ENCODE measurements around the gene USP14. TPM values are rescaled to one million over a fixed set of nuclear protein-coding genes. Genes with fewer than 3 reads are reported as not detected.
"Not testable (repeated sequence)": the region's sequence is repeated elsewhere in the genome, so short reads cannot be mapped to it uniquely, and the experiment has no call there.

The USP14 gene
- polyA plus RNA-seq, 3 donors from 2014 or later: 22.5 to 50.7 (median 35.0) TPM

DNA sequence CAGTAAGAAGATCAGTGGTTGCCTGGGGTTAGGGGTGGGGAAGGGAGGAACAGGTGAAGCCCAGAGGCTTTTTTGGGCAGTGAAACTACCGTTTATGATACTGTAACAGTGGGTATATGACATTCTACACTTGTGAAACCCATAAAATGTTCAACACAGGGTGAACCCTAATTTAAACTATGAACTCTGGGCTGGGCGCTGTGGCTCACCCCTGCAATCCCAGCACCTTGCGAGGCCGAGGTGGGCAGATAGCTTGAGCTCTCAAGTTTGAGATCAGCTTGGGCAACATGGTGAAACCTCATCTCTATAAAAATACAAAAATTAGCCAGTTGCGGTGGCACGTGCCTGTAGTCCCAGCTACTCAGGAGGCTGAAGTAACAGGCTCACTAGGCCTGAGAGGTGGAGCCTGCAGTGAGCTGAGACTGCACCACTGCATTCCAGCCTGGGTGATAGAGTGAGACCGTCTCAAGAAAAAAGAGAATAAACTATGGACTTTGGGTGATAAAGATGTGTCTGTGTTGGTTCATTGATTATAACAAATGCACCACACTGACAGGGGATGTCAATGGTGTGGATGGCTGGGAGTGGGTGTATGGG is 17.6 kb upstream of the USP14 start:
- peaks cover 0 to 2% of the 10 kb centered on the region in 2 donors for H3K4me1 Mint-ChIP-seq
- DNase-seq: no peak
- no peak overlapping the region for H3K4me3 Mint-ChIP-seq
- peaks cover 0 to 9% (median 4%) of the 10 kb centered on the region in 3 donors for H3K27me3 Mint-ChIP-seq (ENCODE audit: low read depth in 3 of 3)
- no peaks in the 10 kb centered on the region for H3K9me3 Mint-ChIP-seq
- no peak overlapping the region for H3K27ac Mint-ChIP-seq
- H3K36me3 Mint-ChIP-seq: peaks cover 0 to 3% (median 0%) of the 10 kb centered on the region in 3 donors

DNA sequence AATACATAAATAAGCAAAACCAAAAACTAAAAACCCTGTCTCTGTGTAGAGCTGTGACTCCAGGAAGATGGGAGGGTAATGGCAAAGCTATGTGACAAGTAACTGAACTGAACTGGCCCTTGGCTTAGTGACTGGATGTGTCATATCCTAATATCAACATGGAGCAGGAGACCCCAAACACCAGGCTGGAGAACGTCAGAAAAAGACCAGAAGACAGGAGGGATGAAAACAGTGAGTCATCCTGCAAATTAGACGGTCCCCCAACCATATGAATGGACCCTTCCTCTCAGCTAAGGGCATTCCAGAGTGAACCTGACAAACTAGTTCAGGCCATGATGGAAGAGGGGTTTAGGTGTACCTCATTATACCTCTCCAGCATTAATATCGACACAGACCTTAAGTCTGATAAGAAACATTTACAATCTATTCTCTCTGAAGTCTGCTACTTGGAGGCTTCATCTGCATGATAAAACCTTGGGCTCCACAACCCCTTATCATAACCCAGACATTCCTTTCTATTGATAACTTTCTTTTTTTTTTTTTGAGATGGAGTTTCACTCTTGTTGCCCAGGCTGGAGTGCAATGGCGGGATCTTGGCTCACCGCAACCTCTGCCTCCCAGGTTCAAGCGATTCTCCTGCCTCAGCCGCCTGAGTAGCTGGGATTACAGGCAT is 15.6 kb upstream of the USP14 start:
- not testable (repeated sequence) for DNase-seq; H3K4me1 Mint-ChIP-seq; H3K9me3 Mint-ChIP-seq; H3K4me3 Mint-ChIP-seq; H3K36me3 Mint-ChIP-seq; H3K27me3 Mint-ChIP-seq (ENCODE audit: low read depth in 3 of 3); H3K27ac Mint-ChIP-seq

DNA sequence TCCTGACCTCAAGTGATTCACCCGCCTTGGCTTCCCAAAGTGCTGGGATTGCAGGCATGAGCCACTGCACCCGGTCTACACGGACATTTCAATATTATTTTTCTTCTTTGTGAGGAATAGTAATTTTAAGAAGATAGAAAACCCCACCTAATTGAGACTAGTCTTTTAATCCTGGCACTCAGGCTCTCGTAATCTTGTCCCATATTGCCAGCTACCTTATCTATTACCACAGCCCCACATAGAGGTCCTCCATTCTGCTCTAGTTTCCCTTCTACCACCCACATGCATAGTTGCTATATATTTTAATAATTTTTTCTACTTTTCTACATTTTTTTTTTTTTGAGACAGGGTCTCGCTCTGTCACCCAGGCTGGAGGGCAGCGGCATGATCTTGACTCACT is 9.5 kb upstream of the USP14 start:
- Mint-ChIP-seq H3K27ac (no peak overlapping the region), H3K36me3 (no peaks in the 10 kb centered on the region), H3K9me3 (no peaks in the 10 kb centered on the region), H3K27me3 (ENCODE audit: low read depth in 3 of 3) (peaks cover 1 to 4% (median 3%) of the 10 kb centered on the region in 3 donors), H3K4me3 (no peak overlapping the region), H3K4me1 (no peaks in the 10 kb centered on the region)
- DNase-seq: no peak

DNA sequence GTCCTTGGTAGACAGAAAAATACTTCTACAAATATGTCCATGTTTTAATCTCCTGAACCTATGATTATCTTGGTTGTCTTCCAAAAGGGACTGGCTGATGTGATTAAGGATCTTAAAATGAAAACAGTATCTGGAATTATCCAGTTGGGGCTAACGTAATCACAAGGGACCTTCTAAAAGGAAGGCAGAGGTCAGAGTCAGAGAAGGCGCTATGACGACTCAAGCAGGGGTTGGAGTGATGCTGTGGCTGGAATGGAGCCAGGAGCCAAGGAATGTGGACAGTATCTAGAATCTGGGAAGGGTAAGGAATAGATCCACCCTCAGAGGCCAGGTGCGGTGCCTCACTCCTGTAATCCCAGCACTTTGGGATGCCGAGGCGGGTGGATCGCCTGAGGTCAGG is 4.2 kb upstream of the USP14 start:
- H3K4me1 Mint-ChIP-seq: peaks cover 6 to 8% of the 10 kb centered on the region in 2 donors
- no peaks in the 10 kb centered on the region for H3K36me3 Mint-ChIP-seq
- H3K4me3 Mint-ChIP-seq: no peak overlapping the region
- no peaks in the 10 kb centered on the region for H3K9me3 Mint-ChIP-seq
- DNase-seq: no peak
- peaks cover 4 to 11% (median 5%) of the 10 kb centered on the region in 3 donors for H3K27me3 Mint-ChIP-seq (ENCODE audit: low read depth in 3 of 3)
- no peak overlapping the region for H3K27ac Mint-ChIP-seq

DNA sequence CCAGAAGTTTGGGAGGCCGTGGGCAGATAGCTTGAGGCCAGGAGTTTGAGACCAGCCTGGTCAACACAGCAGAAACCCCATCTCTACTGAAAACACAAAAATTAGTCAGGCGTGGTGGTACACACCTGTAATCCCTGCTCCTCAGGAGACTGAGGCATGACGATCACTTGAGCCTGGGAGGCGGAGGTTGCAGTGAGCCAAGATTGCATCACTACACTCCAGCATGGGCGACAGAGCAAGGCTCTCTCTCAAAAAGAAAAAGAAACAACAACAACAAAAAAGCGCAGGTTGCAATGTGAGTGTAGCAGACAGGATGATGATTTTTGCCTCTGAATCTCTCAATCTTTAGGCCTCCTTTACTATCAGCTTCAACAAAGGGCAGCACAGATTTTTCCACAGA is 2.7 kb upstream of the USP14 start:
- no peak for DNase-seq
- Mint-ChIP-seq H3K36me3 (no peaks in the 10 kb centered on the region), H3K9me3 (no peaks in the 10 kb centered on the region), H3K4me1 (peaks cover 20 to 24% of the 10 kb centered on the region in 2 donors), H3K27me3 (ENCODE audit: low read depth in 3 of 3) (peaks cover 5 to 11% (median 6%) of the 10 kb centered on the region in 3 donors), H3K4me3 (peak overlapping the region in 1 of 5 donors; percentile 5), H3K27ac (no peak overlapping the region)

DNA sequence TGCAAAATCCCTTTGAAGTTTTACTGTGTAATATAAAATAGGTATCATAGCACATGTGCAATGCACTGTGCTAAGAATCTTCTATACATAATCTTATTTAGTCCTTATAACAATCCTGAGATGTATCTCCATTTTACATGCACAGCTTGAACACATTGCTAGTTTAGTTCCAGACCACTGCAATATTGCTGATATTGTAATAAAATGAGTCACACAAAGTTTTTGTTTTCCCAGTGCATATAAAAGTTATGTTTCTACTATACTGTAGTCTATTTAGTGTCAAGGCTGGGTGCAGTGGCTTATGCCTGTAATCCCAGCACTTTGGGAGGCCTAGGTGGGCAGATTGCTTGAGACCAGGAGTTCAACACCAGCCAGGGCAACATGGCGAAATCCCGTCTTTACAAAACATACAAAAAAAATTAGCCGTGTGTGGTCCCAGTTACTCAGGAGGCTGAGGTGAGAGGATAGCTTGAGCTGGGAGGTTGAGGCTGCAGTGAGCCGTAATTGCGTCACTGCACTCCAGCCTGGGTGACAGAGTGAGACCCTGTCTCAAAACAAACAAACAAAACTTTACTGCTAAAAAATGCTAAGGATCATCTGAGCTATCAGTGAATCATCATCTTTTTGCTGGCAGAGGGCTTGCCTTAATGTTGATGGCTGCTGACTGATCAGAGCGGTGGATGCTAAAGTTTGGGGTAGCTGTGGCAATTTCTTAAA is 1.7 kb upstream of the USP14 start:
- no peak for DNase-seq
- peak overlapping the region in 4 of 5 donors; percentile 36 to 52 (median 46) for H3K4me3 Mint-ChIP-seq
- no peaks in the 10 kb centered on the region for H3K9me3 Mint-ChIP-seq
- H3K27me3 Mint-ChIP-seq (ENCODE audit: low read depth in 3 of 3): peaks cover 5 to 10% (median 6%) of the 10 kb centered on the region in 3 donors
- no peaks in the 10 kb centered on the region for H3K36me3 Mint-ChIP-seq
- H3K27ac Mint-ChIP-seq: peak overlapping the region in 3 of 6 donors; percentile 45 to 75 (median 64)
- H3K4me1 Mint-ChIP-seq: peaks cover 28 to 33% of the 10 kb centered on the region in 2 donors

DNA sequence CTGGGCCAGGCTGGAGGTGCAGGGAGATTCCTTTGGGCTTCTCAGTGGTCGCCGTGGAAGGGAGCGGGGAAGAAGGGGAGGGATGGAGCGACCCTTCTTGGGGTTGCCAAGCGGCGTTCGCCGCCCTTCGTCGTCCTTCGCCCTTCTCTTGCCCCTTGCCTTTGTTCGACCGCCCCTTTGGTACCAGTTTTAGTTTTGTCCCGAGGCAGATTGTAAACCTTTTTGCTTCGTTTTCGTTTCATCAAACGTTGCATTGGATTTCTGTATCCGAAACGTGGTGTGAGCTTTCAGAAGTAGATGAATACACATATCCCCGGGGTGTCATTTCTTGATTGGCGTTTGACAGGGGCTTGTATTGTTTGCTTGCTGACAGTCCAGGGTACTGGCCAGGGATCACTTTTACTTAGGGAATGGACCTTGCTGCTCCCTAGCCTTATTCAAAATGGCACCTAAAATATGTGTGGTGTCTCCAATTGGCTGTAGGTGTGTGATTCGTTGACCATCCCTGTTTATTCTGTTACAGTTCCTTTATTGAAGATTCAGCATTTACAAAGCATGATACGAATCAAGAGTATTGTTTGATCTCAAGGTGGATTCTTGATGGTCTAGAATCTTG is 788 bp downstream of the USP14 start:
- Mint-ChIP-seq H3K9me3 (no peaks in the 10 kb centered on the region), H3K36me3 (peaks cover 0 to 6% (median 1%) of the 10 kb centered on the region in 3 donors), H3K27me3 (ENCODE audit: low read depth in 3 of 3) (peaks cover 2 to 10% (median 6%) of the 10 kb centered on the region in 3 donors), H3K27ac (peak overlapping the region; percentile 88 to 97 (median 94)), H3K4me1 (peaks cover 34 to 47% of the 10 kb centered on the region in 2 donors), H3K4me3 (peak overlapping the region; percentile 91 to 95 (median 95))
- no peak for DNase-seq

DNA sequence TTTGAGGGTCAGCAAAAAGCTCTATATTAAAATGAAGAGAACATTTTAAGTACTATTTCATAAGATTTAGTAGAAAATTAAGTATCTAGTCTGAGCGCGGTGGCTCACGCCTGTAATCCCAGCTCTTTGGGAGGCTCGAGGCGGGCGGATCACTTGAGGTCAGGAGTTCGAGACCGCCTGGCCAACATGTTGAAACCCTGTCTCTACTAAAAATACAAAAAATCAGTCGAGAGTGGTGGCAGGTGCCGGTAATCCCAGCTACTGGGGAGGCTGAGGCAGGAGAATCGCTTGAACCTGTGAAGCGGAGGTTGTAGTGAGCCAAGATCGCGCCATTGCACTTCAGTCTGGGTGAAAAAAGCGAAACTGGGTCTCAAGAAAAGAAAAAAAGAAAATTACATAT is 1.6 kb downstream of the USP14 start:
- H3K27me3 Mint-ChIP-seq (ENCODE audit: low read depth in 3 of 3): peaks cover 2 to 8% (median 6%) of the 10 kb centered on the region in 3 donors
- DNase-seq: no peak
- H3K27ac Mint-ChIP-seq: peak overlapping the region; percentile 31 to 97 (median 93)
- peaks cover 34 to 48% of the 10 kb centered on the region in 2 donors for H3K4me1 Mint-ChIP-seq
- peaks cover 0 to 7% (median 4%) of the 10 kb centered on the region in 3 donors for H3K36me3 Mint-ChIP-seq
- H3K9me3 Mint-ChIP-seq: no peaks in the 10 kb centered on the region
- H3K4me3 Mint-ChIP-seq: peak overlapping the region; percentile 91 to 95 (median 95)

DNA sequence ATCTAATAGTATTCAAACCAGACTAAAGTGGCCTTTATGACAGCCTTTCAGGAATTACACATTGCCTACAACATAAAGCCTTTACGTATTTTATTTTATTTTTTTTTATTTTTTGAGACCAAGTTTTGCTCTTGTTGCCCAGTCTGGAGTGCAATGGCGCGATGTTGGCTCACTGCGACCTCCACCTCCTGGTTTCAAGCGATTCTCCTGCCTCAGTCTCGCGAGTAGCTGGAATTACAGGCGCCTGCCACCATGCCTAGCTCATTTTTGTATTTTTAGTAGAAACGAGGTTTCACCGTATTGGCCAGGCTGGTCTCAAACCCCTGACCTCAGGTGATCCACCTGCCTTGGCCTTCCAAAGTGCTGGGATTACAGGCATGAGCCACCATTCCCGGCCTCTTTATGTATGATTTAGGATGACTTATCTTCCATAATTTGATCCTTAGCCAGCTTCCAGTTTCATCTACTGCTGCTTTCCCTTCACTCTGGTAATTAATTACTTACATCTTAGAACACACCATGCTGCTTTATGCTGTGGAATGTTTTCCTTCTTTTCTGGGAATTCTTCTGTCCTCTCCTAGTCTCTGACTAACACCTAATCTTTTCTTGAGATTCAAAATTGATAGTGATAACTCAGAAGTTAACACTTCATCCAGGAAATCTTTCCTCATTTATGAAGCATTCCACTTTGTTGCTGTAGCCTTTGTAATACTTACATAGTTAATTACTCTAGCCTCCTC is 2.6 kb downstream of the USP14 start:
- Mint-ChIP-seq H3K4me3 (peak overlapping the region; percentile 18 to 95 (median 62)), H3K27ac (peak overlapping the region in 5 of 6 donors; percentile 43 to 83 (median 66)), H3K36me3 (peaks cover 0 to 10% (median 10%) of the 10 kb centered on the region in 3 donors), H3K4me1 (peaks cover 34 to 54% of the 10 kb centered on the region in 2 donors), H3K27me3 (ENCODE audit: low read depth in 3 of 3) (peaks cover 2 to 8% (median 6%) of the 10 kb centered on the region in 3 donors), H3K9me3 (no peaks in the 10 kb centered on the region)
- DNase-seq: no peak

DNA sequence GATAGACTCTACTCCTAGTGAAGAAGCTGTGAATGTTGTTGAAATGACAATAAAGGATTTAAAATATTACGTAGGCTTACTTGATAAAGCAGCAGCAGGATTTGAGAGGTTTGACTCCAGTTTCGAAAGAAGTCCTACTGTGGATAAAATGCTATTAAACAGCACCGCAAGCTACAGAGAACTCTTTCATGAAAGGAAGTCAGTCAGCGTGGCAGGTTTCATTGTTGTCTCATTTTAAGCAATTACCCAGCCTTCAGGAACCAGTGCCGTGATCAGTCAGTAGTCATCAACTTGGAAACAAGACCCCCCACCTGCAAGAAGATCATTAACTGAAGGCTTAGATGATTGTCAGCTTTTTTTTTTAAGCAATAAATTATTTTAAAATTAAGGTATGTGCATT is 14.0 kb downstream of the USP14 start:
- H3K9me3 Mint-ChIP-seq: no peaks in the 10 kb centered on the region
- H3K4me3 Mint-ChIP-seq: no peak overlapping the region
- H3K27ac Mint-ChIP-seq: peak overlapping the region in 1 of 6 donors; percentile 30
- peaks cover 4 to 23% (median 7%) of the 10 kb centered on the region in 3 donors for H3K36me3 Mint-ChIP-seq
- H3K4me1 Mint-ChIP-seq: peaks cover 2 to 10% of the 10 kb centered on the region in 2 donors
- peaks cover 0 to 2% (median 1%) of the 10 kb centered on the region in 3 donors for H3K27me3 Mint-ChIP-seq (ENCODE audit: low read depth in 3 of 3)
- DNase-seq: no peak

DNA sequence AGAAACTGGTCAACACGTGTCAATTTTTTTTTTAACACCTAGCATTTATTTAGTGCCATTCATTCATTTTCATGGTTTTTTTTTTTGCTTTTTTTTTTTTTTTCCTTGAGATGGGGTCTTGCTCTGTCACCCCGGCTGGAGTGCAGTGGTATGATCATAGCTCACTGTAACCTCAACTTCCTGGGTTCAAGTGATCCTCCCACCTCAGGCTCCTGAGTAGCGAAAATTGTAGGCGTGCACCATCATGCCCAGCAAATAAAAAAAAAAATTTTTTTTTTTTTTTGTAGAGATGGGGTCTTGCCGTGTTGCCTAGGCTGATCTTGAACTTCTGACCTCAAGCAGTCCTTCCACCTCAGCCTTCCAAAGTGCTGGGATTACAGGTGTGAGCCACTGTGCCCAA is 21.1 kb downstream of the USP14 start:
- no peak for DNase-seq
- H3K27me3 Mint-ChIP-seq (ENCODE audit: low read depth in 3 of 3): peaks cover 0 to 5% (median 0%) of the 10 kb centered on the region in 3 donors
- H3K9me3 Mint-ChIP-seq: no peaks in the 10 kb centered on the region
- H3K4me1 Mint-ChIP-seq: peaks cover 10 to 54% of the 10 kb centered on the region in 2 donors
- no peak overlapping the region for H3K4me3 Mint-ChIP-seq
- no peak overlapping the region for H3K27ac Mint-ChIP-seq
- H3K36me3 Mint-ChIP-seq: peaks cover 15 to 18% (median 17%) of the 10 kb centered on the region in 3 donors

DNA sequence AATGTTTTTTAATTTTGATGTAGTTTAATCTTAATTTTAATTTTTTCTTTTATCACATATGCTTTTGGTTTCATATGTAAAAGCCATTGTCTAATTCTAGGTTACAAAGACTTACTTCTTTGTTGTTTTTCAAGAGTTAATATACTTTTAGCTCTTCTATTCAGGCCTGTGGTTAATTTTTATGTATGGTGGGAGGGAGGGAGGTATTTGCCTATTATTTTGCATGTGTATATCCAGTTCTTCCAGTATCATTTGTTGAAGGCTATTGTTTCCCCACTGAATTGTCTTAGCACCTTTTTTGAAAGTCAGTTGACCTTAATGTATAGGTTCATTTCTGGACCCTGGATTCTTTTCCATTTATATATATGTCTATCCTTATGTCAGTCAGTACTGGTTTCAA is 23.4 kb downstream of the USP14 start:
- Mint-ChIP-seq H3K27me3 (ENCODE audit: low read depth in 3 of 3) (peaks cover 0 to 4% (median 0%) of the 10 kb centered on the region in 3 donors), H3K9me3 (no peaks in the 10 kb centered on the region), H3K4me3 (no peak overlapping the region), H3K4me1 (peaks cover 10 to 44% of the 10 kb centered on the region in 2 donors), H3K27ac (peak overlapping the region in 1 of 6 donors; percentile 13), H3K36me3 (peaks cover 15 to 22% (median 18%) of the 10 kb centered on the region in 3 donors)
- DNase-seq: no peak

DNA sequence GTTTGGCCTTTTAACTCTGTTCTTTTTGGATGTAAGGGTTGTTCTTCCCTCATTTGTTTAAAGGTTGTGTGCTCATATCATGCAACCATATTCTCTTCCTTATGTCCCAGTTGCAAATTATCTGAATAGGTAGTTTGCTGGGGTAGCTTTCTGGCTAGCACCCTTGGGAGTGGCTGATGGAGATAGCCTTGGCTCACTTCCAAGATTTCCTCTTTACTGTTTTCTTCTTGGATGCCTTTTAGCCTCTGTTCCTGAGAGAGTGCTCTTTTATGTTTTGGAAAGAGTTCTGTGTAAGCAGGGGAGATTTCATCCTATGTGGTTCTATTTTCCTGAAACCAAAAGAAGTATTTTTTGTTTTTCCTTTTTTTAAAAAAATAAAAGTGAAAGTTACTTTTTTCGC is 25.4 kb downstream of the USP14 start:
- peak overlapping the region in 1 of 6 donors; percentile 39 for H3K27ac Mint-ChIP-seq
- peaks cover 0 to 4% (median 0%) of the 10 kb centered on the region in 3 donors for H3K27me3 Mint-ChIP-seq (ENCODE audit: low read depth in 3 of 3)
- no peak overlapping the region for H3K4me3 Mint-ChIP-seq
- H3K4me1 Mint-ChIP-seq: peaks cover 5 to 36% of the 10 kb centered on the region in 2 donors
- H3K36me3 Mint-ChIP-seq: peaks cover 15 to 22% (median 18%) of the 10 kb centered on the region in 3 donors
- H3K9me3 Mint-ChIP-seq: no peaks in the 10 kb centered on the region
- DNase-seq: no peak

All from immature natural killer cell (primary cell).